ENCODE results near the gene RAB8A.
"Not testable (repeated sequence)": the region's sequence is repeated elsewhere in the genome, so short reads cannot be mapped to it uniquely, and the experiment has no call there.

The RAB8A gene

GRCh38 chr19:16113727-16114126 lies 2.0 kb downstream of the RAB8A start:
- Histone ChIP-seq H3K36me3 (ENCODE audit: low read depth) (peaks cover 46% of the 10 kb centered on the region), H3K4me3 (ENCODE audit: severe bottlenecking) (no peak overlapping the region), H3K9me3 (ENCODE audit: severe bottlenecking) (no peaks in the 10 kb centered on the region), H3K27me3 (ENCODE audit: insufficient read depth, poor library complexity, severe bottlenecking) (no peaks in the 10 kb centered on the region), H3K4me1 (ENCODE audit: insufficient read depth, poor library complexity, severe bottlenecking) (peaks cover 5% of the 10 kb centered on the region), H3K27ac (ENCODE audit: poor library complexity, severe bottlenecking) (no peak overlapping the region)
- TF ChIP-seq, protein P1, sequence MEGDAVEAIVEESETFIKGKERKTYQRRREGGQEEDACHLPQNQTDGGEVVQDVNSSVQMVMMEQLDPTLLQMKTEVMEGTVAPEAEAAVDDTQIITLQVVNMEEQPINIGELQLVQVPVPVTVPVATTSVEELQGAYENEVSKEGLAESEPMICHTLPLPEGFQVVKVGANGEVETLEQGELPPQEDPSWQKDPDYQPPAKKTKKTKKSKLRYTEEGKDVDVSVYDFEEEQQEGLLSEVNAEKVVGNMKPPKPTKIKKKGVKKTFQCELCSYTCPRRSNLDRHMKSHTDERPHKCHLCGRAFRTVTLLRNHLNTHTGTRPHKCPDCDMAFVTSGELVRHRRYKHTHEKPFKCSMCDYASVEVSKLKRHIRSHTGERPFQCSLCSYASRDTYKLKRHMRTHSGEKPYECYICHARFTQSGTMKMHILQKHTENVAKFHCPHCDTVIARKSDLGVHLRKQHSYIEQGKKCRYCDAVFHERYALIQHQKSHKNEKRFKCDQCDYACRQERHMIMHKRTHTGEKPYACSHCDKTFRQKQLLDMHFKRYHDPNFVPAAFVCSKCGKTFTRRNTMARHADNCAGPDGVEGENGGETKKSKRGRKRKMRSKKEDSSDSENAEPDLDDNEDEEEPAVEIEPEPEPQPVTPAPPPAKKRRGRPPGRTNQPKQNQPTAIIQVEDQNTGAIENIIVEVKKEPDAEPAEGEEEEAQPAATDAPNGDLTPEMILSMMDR (IDR thresholded peaks at IDR 0.05; ENCODE audit: poor library complexity, severe bottlenecking): no peak
- ATAC-seq (ENCODE audit: low read depth): no peak
- DNase-seq (ENCODE audit: low spot score): no peak

DNA sequence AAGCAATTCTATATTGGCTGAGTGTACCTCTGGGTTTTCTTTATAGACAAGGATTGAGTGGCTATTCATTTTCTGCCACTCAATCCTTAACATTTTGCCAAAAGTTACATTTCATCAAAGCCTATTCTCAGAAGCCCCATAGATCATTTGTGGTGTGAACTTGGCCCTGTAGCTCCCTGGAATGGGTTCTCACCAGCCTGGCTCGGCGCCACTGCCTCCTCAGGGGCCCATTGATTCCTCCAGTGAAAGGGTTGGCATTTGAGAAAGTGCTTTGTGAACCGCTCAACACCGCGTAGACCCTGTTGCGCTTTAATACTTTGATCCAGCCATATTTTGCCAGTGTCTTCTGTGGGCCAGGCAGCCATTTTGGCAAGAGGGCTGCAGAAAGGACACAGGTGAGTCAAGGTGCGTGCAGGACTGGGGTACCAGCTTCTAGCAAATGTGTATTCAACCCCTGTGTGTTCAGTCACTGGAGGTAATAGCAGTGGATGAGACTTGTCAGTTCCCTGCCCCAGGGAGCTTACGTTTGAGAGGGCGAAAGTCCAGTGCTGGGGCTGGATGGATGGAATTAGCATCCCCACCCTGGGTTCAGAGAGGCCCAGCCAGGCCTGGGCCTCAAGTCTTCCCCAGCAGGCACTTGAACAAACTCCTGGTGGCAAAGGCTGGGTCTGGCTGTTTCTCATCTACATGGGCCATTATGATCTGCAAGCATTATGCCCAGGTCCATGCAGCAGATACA lies 3.8 kb downstream of the RAB8A start:
- Histone ChIP-seq H3K36me3 (ENCODE audit: low read depth) (peaks cover 54% of the 10 kb centered on the region), H3K27ac (ENCODE audit: poor library complexity, severe bottlenecking) (no peak overlapping the region), H3K4me3 (ENCODE audit: severe bottlenecking) (no peak overlapping the region), H3K4me1 (ENCODE audit: insufficient read depth, poor library complexity, severe bottlenecking) (peaks cover 5% of the 10 kb centered on the region), H3K27me3 (ENCODE audit: insufficient read depth, poor library complexity, severe bottlenecking) (no peaks in the 10 kb centered on the region), H3K9me3 (ENCODE audit: severe bottlenecking) (no peaks in the 10 kb centered on the region)
- DNase-seq (ENCODE audit: low spot score) (no peak), ATAC-seq (ENCODE audit: low read depth) (no peak)
- TF ChIP-seq, protein P1 (IDR thresholded peaks at IDR 0.05; ENCODE audit: poor library complexity, severe bottlenecking): no peak

DNA sequence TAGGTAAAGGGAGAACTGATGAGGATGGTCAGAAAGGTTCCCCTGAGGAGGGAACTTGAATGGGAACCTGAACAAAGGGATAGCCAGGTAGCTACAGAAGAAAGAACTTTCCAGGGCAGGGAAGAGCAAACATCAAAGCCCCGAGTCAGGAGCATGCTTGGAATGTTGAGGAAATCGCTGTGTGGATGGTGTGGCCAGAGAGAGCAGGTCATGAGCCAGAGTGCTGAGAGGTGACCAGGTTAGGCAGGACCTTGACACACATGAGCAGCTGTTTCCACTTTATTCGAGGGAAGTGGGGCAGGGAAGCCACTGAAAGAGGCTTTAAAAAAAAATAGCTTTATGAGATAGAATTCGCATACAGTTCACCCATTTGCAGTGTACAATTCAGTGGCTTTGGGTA lies 4.4 kb downstream of the RAB8A start:
- peaks cover 56% of the 10 kb centered on the region for H3K36me3 ChIP-seq (ENCODE audit: low read depth)
- no peak overlapping the region for H3K27ac ChIP-seq (ENCODE audit: poor library complexity, severe bottlenecking)
- no peak for DNase-seq (ENCODE audit: low spot score)
- TF ChIP-seq, protein P1 (IDR thresholded peaks at IDR 0.05; ENCODE audit: poor library complexity, severe bottlenecking): no peak
- no peak for ATAC-seq (ENCODE audit: low read depth)
- H3K27me3 ChIP-seq (ENCODE audit: insufficient read depth, poor library complexity, severe bottlenecking): no peaks in the 10 kb centered on the region
- H3K9me3 ChIP-seq (ENCODE audit: severe bottlenecking): no peaks in the 10 kb centered on the region
- no peaks in the 10 kb centered on the region for H3K4me1 ChIP-seq (ENCODE audit: insufficient read depth, poor library complexity, severe bottlenecking)
- H3K4me3 ChIP-seq (ENCODE audit: severe bottlenecking): no peak overlapping the region

GRCh38 chr19:16117594-16118033 lies 5.9 kb downstream of the RAB8A start:
- H3K27me3 ChIP-seq (ENCODE audit: insufficient read depth, poor library complexity, severe bottlenecking): no peaks in the 10 kb centered on the region
- no peak for ATAC-seq (ENCODE audit: low read depth)
- H3K4me1 ChIP-seq (ENCODE audit: insufficient read depth, poor library complexity, severe bottlenecking): no peaks in the 10 kb centered on the region
- H3K4me3 ChIP-seq (ENCODE audit: severe bottlenecking): no peak overlapping the region
- H3K9me3 ChIP-seq (ENCODE audit: severe bottlenecking): no peaks in the 10 kb centered on the region
- peaks cover 70% of the 10 kb centered on the region for H3K36me3 ChIP-seq (ENCODE audit: low read depth)
- H3K27ac ChIP-seq (ENCODE audit: poor library complexity, severe bottlenecking): no peak overlapping the region
- no peak for DNase-seq (ENCODE audit: low spot score)
- TF ChIP-seq, protein P1 (IDR thresholded peaks at IDR 0.05; ENCODE audit: poor library complexity, severe bottlenecking): no peak

GRCh38 chr19:16118489-16119033 lies 6.9 kb downstream of the RAB8A start:
- Histone ChIP-seq H3K9me3 (ENCODE audit: severe bottlenecking) (no peaks in the 10 kb centered on the region), H3K36me3 (ENCODE audit: low read depth) (peaks cover 70% of the 10 kb centered on the region), H3K27ac (ENCODE audit: poor library complexity, severe bottlenecking) (no peak overlapping the region), H3K4me1 (ENCODE audit: insufficient read depth, poor library complexity, severe bottlenecking) (no peaks in the 10 kb centered on the region), H3K27me3 (ENCODE audit: insufficient read depth, poor library complexity, severe bottlenecking) (no peaks in the 10 kb centered on the region), H3K4me3 (ENCODE audit: severe bottlenecking) (no peak overlapping the region)
- ATAC-seq (ENCODE audit: low read depth) (no peak), DNase-seq (ENCODE audit: low spot score) (no peak)
- TF ChIP-seq, protein P1 (IDR thresholded peaks at IDR 0.05; ENCODE audit: poor library complexity, severe bottlenecking): no peak

DNA sequence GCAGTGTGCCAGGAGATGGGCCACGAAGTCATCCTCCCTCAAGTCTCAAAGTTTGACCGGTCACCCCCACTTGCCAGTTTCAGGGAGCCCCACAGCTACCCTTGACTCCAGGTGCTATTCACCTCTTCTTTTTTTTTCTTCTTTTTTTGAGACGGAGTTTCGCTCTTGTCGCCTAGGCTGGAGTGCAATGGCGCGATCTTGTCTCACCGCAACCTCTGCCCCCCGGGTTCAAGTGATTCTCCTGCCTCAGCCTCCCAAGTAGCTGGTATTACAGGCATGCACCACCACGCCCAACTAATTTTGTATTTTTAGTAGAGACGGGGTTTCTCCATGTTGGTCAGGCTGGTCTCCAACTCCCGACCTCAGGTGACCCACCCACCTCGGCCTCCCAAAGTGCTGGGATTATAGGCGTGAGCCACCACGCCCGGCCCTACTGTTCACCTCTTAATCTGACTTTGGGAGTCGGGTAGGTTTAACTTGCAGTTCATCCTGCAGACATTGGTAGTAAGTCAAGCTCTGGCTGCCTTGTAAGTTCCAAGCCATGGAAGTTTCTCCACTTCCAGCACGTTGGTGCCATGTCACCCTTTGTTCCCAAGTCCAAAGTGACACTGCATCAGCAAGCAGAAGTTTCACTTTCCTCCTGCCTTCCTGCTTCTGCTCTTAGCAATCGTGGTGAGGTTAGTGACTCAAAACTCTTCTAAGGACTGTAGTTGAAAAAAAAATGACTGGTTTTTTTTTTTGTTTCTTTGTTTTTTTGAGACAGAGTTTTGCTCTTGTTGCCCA lies 7.6 kb downstream of the RAB8A start:
- H3K36me3 ChIP-seq (ENCODE audit: low read depth): peaks cover 69% of the 10 kb centered on the region
- not testable (repeated sequence) for ATAC-seq (ENCODE audit: low read depth); H3K27me3 ChIP-seq (ENCODE audit: insufficient read depth, poor library complexity, severe bottlenecking); H3K27ac ChIP-seq (ENCODE audit: poor library complexity, severe bottlenecking); H3K4me3 ChIP-seq (ENCODE audit: severe bottlenecking); H3K4me1 ChIP-seq (ENCODE audit: insufficient read depth, poor library complexity, severe bottlenecking); DNase-seq (ENCODE audit: low spot score); H3K9me3 ChIP-seq (ENCODE audit: severe bottlenecking)
